Retina (tissue), 1 donor: Measurements from ENCODE around the gene CDC6.
A peak's percentile ranks its signal among the peaks of the same experiment; 100 is the strongest.

Source experiments
- DNase-seq: peaks from one replicate; pipeline ENCODE4 v3.0.0-alpha.2; 2016

Gene CDC6

DNA sequence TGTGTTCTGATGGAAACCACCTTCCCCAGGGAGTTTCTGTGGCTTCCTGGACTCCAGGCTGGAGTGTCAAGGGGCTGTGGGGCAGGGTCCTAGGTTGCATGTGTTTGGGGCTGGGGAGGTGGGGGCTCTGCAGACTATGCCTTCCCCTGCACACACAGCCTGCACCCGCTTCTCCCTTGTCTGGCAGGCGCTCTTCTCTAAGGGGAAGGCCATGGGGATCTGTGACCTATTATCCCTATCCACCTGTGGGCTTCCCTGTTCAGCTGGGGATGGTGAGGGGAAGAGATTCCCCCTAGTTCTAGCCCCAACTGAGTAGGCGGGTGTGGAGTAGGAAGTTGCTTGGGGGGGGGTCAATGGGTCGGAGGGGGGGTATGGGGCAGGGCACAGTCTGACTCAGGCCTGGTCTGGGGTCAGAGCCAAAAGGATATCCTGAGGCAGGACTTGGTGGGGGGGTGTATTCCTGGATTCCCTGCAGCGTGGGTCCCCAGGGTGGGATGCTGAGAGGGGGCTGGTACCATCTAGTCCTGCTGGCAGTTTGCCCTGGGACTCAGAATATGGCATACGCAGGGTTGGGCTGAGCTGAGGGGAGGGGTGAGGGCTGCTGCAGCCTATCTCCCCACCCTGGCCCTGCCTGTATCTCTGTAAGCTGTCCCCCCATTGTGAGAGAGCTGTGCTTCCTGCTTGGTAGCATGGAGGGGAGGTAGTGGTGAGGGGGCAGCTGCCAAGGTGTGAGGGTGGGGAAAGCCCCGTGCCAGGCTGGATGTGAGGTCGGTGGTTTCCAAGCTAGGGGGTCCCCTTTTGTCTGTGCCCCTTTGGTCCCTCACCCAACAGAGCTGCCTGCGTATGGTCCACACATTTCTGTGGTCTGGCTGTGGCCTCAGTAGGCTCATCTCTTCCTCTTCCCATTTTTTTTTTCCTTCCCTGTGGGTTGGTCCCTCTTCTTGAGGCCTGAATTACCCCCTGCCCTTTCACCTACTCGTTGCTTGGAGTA is 36.0 kb downstream of the CDC6 start:
- DNase-seq = no peak

DNA sequence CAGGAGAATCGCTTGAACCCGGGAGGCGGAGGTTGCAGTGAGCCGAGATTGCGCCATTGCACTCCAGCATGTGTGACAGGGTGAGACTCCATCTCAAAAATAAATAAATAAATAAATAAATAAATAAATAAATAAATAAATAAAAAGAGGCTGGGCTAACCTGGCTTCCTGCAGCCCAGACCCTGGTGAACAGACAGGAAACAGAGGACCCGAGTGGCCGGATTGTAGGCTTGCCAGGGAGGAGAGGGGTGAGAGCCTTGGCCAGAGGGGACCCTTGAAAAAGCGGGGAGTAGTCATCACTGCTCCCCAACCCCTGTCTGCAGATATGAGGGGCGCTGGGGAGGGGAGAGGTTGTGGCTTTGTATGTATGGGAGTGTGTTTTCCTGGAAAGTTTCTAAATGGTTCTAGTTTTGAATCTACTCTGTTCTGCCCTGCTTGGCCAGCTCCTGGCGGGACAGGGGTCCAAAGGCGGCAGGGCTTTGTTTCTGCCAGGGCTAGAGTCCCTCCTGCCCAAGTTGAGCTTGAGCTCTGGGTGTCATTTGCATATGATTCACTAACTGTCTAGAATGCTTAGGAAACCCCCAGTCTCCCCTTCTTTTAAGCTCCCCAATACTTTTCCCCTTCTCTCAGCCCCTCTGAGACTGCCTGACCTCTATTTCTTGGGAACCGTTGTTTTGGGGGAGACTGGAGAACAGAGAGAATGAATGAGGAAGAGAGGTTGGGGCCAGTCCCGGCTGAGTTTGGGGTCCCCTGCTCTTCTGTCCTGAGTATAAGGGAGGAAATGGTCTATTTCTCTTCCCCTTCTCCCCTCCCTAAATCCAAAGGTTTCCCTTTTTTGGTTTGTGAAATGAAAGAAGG is 37.7 kb downstream of the CDC6 start:
- no peak for DNase-seq

DNA sequence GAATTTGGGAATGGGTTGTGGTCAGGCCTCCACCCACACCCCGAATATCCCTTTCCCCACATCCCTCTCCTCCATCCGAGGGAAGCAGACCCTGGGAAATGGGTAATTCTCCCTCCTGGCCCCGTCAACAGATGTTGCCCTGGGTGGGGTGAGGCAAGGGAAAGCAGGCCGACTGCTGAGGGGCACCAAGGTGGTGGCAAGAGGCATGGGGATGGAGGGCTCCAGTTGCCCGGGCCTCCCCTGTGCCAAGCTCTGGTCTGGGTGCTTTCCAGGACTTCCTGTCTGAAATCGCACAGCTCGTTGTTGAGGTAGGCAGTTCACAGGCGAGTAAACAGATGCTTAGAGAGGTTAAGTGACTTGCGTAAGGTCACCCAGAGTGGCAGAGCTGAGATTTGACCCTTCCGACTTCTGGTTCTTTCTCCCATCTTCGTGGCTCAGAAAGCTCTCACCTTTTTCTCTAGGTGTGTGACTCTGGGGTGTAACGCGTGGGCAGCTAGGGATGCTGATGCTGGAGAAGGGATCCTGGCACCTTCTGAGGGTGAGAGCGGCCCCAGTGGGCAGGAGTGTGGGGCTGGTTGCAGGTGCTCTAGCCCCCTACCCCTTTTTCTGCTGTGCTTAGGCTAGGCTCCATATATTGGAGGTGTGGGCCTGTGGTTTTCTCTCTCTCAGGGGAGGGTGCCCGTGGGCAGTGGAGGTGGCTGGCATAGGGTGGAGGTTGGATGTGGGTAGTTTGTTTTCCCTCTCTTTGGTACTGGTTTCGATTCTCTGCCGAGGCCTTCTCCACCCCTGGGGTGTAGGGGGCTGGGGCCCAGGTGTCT is 38.5 kb downstream of the CDC6 start:
- no peak for DNase-seq

DNA sequence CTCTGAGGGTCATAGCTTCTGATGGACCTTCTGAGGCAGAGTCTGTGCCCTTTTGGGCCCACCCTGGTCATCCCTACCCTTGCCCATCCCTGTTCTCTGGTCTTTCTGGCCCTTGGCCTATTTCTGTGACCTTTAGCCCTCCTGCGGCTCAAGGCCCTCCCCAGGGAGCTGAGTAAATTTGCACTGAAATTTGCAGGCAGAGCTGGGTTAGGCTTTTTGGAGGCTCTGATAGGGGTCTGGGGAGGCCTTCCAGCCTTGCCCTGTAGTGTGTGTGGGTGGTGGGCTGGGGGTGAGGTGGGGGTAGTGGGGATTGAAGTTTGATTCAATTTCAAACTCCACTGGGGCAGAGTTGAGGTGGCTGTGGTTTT is 39.1 kb downstream of the CDC6 start:
- no peak for DNase-seq

DNA sequence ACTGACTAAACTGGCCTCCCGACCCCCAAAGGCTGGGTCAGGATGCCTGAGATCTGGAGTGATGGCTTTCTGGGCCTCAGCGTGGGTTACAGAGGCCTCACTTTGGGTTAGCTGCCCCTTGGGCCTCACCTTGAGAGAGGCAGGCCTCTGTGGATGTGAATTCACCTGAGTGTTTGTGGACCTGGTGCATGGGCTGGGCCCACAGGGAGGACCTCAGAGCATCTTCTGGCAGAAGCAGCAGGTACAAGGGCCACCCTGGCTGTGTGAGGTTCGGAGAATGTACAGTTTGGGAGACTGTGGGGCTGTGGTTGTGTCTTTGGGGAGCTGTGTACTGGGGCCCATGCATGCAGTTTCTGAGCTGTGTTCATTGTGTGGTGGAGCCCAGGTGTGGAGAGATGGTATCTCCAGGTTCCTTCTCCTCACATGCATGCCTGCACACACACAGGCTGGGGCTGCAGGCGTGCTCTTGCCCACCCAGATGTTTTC is 39.6 kb downstream of the CDC6 start:
- no peak for DNase-seq

DNA sequence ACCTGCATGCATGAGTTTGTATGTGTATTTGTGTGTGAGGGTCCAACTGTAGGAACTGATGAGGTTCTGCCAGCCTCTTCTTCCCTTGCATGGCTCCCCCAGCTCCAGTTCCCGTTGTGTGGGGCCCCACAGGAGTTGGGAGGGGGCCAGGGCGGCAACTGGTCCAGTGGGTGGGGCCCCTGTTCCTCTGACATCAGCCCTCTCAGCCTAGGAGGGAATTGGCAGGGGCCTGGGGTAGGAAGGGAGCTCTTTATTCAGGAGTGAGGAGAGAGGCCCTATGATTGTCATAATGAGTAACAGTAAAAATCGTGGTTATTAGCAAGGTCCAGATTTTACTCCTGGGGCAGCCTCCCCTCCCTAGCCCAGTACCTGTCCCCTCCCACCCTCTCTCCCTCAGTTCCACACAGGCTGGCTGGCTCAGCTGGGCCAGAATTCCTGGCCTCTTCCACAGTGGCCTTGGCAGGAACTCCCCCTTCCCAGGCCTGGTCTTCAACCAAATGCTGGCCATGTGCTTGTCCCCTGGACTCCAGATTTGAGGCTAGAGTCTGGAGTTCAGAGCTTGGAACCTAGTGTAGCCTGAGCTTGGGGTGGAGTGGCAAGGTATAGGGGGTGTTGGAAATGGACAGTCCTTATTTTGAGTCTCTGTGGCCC is 40.2 kb downstream of the CDC6 start:
- no peak for DNase-seq

DNA sequence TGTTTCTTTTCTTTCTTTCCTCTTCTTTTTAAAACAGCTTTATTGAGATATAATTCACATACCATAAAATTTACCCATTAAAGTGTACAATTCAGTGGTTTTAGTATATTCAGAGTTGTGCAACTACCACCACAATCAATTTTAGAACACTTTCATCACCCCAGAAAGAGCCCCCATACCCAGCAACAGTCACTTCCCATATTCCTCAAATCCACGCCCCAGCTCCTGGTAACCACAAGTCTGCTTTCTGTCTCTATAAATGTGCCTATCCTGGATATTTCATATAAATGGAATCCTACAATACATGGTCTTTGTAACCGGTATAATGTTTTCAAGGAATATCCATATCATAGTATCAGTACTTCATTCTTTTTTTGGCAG is 40.7 kb downstream of the CDC6 start:
- no peak for DNase-seq

DNA sequence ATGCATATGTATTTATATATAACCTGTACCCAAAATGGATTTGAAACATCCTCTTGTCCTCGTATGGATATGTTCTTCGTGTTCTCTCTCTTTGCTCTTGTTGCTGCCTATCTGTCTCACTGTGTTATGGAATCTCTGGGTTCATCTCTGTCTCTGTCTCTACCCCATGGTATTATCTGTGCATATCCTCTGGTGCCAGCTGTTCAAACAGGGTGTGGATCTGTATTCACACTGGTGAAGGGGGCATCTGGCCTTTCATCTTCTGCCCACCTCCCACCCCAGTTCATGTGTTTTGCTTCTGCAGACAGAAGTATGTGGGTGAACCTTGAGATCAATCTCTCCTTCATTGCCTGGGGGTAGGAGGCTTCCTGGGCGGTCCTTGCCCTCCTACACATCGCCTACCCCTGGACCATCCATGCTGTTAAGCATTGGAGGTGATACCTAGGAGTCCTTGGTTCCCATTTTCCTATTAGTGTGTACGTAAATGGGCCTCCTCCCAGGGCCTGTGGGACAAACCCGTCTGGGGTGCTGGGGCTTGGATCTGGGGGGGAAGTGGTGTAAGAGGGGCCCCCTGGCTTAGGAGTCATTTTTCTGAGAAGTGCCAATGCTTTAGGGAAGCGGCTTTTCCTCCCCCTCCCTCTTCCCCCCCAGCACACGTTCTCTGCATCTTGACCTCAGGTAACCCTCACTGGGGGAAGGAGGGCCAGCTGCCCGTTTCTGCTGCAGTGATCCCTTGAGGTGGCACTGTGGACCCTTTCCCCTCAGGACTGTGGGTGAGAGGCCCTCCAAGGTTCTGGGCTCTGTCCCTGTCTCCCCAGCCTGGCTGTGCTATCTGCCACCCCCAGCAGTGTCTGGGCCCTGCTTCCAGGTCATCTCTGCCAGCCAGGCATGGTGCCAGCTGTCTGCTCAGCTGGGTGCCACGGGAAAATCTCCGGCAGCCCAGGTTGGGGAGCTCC is 42.4 kb downstream of the CDC6 start:
- DNase-seq = no peak

DNA sequence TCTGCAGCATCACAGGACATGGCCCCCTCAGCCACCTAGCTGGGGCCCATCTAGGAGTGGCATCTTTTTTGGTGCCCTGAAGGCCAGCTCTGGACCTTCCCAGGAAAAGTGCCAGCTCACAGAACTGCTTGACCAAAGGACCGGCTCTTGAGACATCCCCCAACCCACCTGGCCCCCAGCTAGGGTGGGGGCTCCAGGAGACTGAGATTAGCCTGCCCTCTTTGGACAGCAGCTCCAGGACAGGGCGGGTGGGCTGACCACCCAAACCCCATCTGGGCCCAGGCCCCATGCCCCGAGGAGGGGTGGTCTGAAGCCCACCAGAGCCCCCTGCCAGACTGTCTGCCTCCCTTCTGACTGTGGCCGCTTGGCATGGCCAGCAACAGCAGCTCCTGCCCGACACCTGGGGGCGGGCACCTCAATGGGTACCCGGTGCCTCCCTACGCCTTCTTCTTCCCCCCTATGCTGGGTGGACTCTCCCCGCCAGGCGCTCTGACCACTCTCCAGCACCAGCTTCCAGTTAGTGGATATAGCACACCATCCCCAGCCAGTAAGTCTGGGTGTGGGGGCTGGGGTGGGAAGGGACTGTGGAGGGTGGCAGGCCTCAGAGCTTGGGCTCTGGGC is 43.3 kb downstream of the CDC6 start:
- DNase-seq = no peak

DNA sequence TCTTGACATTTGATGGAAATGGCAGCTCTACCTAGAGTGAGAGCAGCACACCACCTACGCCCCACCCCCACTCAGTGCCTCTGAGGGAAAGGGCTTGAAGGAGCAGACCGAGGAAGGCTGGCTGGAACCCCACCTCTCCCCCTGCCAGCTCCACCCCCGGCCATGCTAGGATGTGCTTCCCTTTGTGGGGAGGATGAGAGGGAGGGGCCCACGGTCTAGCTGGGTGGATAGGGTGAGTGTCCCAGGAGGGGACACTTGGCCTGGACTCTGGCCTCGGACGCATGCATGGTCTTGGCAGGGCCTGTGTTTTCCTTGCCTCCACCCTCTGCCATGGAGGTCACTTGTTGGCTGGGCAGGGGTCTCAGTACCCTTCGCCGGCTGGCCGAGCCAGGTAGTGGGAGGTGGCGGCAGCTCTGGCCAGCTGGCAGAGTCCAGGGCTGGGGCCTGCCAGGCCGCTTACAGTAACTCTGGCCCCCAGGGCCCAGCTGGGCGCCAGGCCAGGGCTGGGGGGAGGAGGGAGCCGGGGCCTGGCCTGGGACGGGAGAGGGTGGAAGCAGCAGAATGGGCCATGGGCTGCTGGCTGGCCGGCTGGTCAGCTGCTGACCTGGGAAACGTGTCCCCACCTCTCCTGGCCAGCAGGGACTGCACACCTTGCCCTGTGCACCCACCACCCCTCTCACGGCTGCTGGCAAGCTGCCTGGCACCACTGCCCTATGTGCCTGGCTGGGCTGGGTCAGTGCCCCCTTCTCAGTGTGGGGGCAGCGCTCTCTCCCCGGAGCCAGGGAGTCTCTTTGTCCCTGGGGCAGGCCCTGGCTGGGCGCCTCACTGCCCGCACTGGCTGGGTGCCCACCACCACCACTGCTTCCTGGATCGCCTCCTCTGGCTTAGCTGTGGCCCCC is 44.3 kb downstream of the CDC6 start:
- DNase-seq = no peak

DNA sequence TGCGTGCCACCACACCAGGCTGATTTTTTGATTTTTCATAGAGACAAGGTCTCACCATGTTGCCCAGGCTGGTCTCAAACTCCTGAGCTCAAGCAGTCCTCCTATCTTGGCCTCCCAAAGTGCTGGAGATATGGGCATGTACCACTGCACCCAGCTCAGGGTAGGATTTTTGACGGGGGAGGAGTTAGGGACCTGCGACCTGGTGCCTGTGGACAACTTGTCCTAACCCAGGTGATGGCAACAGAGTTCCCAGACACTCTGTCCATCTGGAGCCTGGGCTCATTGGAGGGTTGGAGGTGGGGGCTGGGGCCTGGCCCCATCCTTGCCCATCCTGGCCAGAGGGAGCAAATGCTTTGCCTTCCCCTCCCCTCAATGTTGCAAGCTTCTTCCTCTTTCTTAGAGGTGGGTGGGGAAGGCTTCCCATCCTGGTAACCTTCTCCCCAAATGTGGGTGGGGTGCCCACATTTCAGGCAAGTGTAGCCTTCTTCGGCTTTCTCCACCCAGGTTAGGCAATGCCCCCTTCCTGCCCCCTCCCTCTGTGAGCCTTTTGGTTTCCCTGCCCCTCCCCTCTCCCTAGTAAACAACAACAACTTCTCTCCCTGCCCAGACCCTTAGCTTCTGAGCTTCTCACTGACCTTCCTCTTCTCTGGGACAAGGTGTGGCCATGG is 46.2 kb downstream of the CDC6 start:
- DNase-seq = no peak

DNA sequence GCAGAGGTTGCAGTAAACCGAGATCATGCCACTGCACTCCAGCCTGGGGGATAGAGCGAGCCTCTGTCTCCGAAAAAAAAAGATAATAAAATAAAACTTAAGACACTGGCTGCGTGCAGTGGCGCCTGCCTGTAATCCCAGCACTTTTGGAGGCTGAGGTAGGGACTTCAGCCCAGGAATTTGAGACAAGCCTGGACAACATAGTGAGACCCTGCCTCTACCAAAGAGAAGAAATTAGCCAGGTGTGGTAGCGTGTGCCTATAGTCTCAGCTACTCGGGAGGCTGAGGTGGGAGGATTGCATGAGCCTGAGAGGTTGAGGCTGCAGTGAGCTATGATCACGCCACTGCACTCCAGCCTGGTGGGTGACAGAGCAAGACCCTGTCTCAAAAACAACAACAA is 47.9 kb downstream of the CDC6 start:
- DNase-seq = no peak

DNA sequence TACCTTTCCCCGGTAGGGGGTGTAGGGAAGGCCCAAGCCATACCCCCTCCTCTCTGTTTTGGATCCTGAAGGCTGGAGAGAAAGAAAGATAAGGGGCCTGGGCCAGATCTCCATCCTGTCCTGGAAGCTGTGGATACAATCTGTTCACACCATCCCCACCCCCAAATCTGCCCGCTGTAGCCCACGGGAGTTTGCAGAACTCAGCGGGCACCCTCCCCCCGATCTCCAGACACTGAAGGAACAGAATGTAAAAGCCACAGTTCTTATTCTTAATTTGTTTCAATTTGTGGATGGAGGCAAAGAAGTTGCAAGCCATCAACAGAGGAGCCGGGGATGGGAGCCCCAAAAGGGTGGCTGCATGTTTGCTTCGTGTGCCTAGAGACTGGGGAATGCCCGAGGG is 49.7 kb downstream of the CDC6 start:
- DNase-seq = no peak

DNA sequence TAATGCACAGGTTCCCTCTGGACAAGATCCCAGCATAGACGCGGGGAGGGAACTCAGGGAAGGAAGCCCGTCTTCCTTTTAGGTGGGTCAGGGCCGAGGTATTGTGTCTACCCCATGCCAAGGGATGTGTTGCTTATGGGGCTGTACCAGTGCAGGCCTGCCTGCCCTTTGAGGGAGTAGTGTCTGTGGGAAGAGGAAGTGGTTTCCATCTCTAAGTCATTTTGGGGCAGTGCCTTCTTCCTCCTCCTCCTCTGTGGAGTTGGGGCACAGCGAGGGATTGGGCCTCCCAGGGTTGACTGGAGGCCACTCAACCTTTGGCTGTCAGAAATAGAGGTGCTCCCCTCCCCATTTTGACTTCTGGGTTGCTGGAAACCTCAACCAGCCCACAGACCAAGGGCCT is 50.4 kb downstream of the CDC6 start:
- DNase-seq = no peak

DNA sequence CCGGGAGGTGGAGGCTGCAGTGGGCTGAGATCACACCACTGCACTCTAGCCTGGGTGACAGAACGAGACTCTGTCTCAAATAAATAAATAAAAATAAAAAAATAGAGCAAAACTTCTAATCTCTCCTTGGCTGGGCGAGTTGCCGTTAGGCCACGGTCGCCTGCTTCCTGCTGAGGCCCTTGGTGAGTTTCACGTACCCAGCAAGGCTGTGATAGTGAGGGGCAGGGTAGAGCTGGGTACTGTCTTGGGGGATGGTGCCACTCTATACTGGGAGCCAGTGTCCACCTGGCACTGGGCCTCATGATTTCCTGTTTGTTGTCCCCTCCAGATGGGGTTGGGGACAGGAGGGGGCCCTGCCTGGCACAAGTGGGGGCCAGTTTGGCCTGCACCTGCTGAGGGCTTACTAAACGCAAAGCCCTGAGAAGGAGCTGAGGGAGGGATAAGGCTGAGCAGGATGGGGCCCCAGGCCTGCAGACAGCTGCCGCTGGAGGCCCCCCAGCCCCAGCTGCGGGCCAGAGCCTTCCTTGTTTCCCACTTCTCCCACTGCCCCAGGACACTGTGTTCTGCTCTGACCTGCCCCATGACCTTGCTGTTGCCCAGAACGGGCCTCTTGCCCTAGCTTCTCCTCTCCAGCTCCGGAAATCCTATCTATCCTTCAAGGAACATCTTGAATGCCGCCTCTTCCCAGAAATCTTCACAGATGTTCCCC is 51.4 kb downstream of the CDC6 start:
- DNase-seq = no peak

DNA sequence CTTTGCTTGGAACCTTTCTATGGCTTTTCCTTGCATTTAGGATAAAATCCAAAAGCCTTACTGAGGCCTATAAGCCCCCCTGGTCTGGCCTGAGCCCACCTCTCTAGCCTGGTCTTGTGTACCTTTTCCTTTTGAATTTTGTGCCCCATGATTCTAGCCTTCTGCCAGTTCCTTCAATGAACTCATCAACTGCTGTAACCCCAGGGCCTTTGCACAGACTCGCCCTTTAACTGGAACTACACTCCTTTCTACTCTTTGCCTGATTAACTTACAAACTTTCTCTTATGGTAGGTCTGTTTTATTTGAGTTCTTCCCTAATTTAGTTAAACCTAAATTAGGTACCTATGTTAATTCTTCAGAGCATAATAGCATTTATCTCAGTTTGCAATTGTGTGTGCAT is 52.6 kb downstream of the CDC6 start:
- no peak for DNase-seq

DNA sequence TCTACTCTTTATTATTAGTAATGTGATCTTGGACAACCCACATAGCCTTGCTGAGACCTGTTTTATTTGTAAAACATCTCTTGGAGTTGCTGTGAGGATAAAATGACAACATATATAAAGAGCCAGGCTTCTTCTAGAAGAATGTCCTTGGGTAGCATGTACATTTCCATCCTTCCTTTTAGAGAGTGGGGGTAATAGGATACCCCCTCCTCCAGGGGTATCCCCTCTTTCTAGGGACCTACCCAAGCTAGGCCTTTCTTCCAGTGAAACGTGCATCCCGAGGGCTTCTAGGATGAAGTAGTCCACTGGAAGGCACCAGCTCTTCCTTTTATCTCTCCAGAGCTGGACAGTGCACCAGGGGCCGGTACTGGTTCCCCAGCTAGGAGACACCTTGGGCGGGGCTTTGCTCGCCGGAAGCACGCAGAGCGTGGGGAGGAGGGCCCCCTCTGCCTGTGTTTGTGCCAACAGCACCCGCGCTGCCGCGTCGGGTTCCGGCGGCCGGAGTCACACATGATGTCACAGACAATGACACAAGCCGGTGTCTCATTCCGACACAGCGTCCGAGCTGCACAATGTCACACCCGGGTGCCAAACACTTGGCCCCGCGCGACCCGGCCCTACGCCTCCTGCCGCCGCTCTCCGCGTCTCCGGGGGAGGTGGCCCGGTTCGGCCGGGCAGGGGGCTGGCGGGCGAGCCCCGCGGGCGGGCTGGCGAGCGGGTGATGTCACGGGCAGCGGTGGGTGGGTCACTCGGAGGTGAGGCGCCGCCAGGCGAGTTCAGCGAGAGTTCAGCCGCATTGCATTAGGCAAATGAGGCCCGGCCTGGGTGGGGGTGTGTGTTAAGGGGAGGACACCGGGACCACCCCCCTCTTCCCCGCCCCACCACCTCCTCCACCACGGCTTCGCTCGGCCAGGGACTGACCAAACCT is 53.5 kb downstream of the CDC6 start:
- peak; percentile 91 for DNase-seq
